H9 (cell line): Measurements from ENCODE around the gene FBLN1. TPM values are rescaled to one million over a fixed set of nuclear protein-coding genes. Genes with fewer than 3 reads are reported as not detected.

Experiments used
- DNase-seq: peaks from one replicate; pipeline ENCODE4 v3.0.0-alpha.2; 2017
- H2AFZ ChIP-seq: one replicate; pipeline ENCODE4 v1.6.1; 2013; ENCODE audit warnings: mild to moderate bottlenecking, low read length, control low read depth, moderate library complexity
- H2AK5ac ChIP-seq: 2 replicates; pipeline ENCODE4 v1.6.1; 2013; ENCODE audit warnings: low read length, control low read depth, mixed read lengths; ENCODE audit not compliant: insufficient read length
- H2BK120ac ChIP-seq: one replicate; pipeline ENCODE4 v1.6.1; 2013; ENCODE audit warnings: low read depth, mild to moderate bottlenecking, low read length, control low read depth, inconsistent platforms; ENCODE audit not compliant: poor library complexity, severe bottlenecking
- H2BK12ac ChIP-seq: 2 replicates; pipeline ENCODE4 v1.6.1; 2013; ENCODE audit warnings: low read length, control low read depth, mixed read lengths, low read depth; ENCODE audit not compliant: insufficient read length
- H2BK15ac ChIP-seq: 2 replicates; pipeline ENCODE4 v1.6.1; 2013; ENCODE audit warnings: low read depth, low read length, control low read depth
- H2BK20ac ChIP-seq: one replicate; pipeline ENCODE4 v1.6.1; 2013; ENCODE audit warnings: low read depth, mild to moderate bottlenecking, low read length, control low read depth, inconsistent platforms; ENCODE audit not compliant: poor library complexity, severe bottlenecking
- H2BK5ac ChIP-seq: 2 replicates; pipeline ENCODE4 v1.6.1; 2013; ENCODE audit warnings: low read length, control low read depth, mixed read lengths; ENCODE audit not compliant: insufficient read length
- H3K14ac ChIP-seq: 2 replicates; pipeline ENCODE4 v1.6.1; 2013; ENCODE audit warnings: low read length, control low read depth; ENCODE audit not compliant: insufficient read depth
- H3K18ac ChIP-seq: 2 replicates; pipeline ENCODE4 v1.6.1; 2013; ENCODE audit warnings: low read depth, mild to moderate bottlenecking, mixed read lengths, low read length, control low read depth; ENCODE audit not compliant: insufficient read length
- H3K23ac ChIP-seq: 2 replicates; pipeline ENCODE4 v1.6.1; 2013; ENCODE audit warnings: low read length, control low read depth, mixed read lengths, low read depth; ENCODE audit not compliant: insufficient read length
- H3K23me2 ChIP-seq: 2 replicates; pipeline ENCODE4 v1.6.1; 2013; ENCODE audit warnings: low read depth, mild to moderate bottlenecking, mixed read lengths, low read length, control low read depth; ENCODE audit not compliant: insufficient read length, poor library complexity, severe bottlenecking
- H3K27ac ChIP-seq: 2 replicates; pipeline ENCODE4 v1.5.1; 2013; ENCODE audit warnings: low read length, control low read depth, mixed read lengths, low read depth; ENCODE audit not compliant: insufficient read length
- H3K27me3 ChIP-seq: 2 replicates; pipeline ENCODE4 v1.6.1; 2013; ENCODE audit warnings: low read length, control low read depth, inconsistent platforms; ENCODE audit not compliant: insufficient read depth
- H3K4ac ChIP-seq: 2 replicates; pipeline ENCODE4 v1.6.1; 2013; ENCODE audit warnings: low read depth, mild to moderate bottlenecking, control low read depth, inconsistent platforms, low read length, moderate library complexity
- H3K4me1 ChIP-seq: 2 replicates; pipeline ENCODE4 v1.6.1; 2013; ENCODE audit warnings: low read length, control low read depth, inconsistent platforms; ENCODE audit not compliant: insufficient read depth
- H3K4me2 ChIP-seq: 2 replicates; pipeline ENCODE4 v1.6.1; 2013; ENCODE audit warnings: low read length, control low read depth, mixed read lengths; ENCODE audit not compliant: insufficient read length, insufficient read depth
- H3K56ac ChIP-seq: 2 replicates; pipeline ENCODE4 v1.6.1; 2013; ENCODE audit warnings: low read depth, mild to moderate bottlenecking, mixed read lengths, low read length, control low read depth; ENCODE audit not compliant: insufficient read length
- H3K79me1 ChIP-seq: 2 replicates; pipeline ENCODE4 v1.6.1; 2013; ENCODE audit warnings: low read depth, mild to moderate bottlenecking, moderate library complexity, low read length, control low read depth, inconsistent platforms; ENCODE audit not compliant: insufficient read depth, poor library complexity, severe bottlenecking
- H3K79me2 ChIP-seq: 2 replicates; pipeline ENCODE4 v1.6.1; 2013; ENCODE audit warnings: low read length, control low read depth, inconsistent platforms; ENCODE audit not compliant: insufficient read depth
- H3K9ac ChIP-seq: 2 replicates; pipeline ENCODE4 v1.6.1; 2013; ENCODE audit warnings: low read length, control low read depth, mixed read lengths; ENCODE audit not compliant: insufficient read length; ENCODE audit errors: extremely low read depth
- H3K9me3 ChIP-seq: one replicate; pipeline ENCODE4 v1.6.1; 2013; ENCODE audit warnings: low read depth, low read length, inconsistent platforms; ENCODE audit not compliant: control insufficient read depth
- H3T11ph ChIP-seq: one replicate; pipeline ENCODE4 v1.6.1; 2013; ENCODE audit warnings: mild to moderate bottlenecking, low read length, control low read depth, inconsistent platforms
- H4K20me1 ChIP-seq: one replicate; pipeline ENCODE4 v1.6.1; 2013; ENCODE audit not compliant: control insufficient read depth, insufficient read length, insufficient read depth
- H4K5ac ChIP-seq: 2 replicates; pipeline ENCODE4 v1.6.1; 2013; ENCODE audit warnings: low read depth, mild to moderate bottlenecking, mixed read lengths, low read length, control low read depth; ENCODE audit not compliant: insufficient read length
- H4K8ac ChIP-seq: replicated peaks from 2 replicates; pipeline ENCODE4 v1.6.1; 2013; ENCODE audit warnings: low read length, control low read depth, mixed read lengths, low read depth; ENCODE audit not compliant: insufficient read length
- H4K91ac ChIP-seq: 2 replicates; pipeline ENCODE4 v1.6.1; 2013; ENCODE audit warnings: low read depth, mild to moderate bottlenecking, moderate library complexity, mixed read lengths, low read length, control low read depth; ENCODE audit not compliant: insufficient read length
- H3K27ac Mint-ChIP-seq, 3 experiments: 2 replicates in 2 of 3; 3 replicates in 1 of 3; pipeline ENCODE4 v1.8.0; 2020 to 2021; ENCODE audit warnings: mixed read lengths in 3 of 3, mild to moderate bottlenecking in 1 of 3, moderate library complexity in 1 of 3
- H3K27me3 Mint-ChIP-seq: 2 replicates; pipeline ENCODE4 v1.8.0; 2021; ENCODE audit warnings: low read depth, mild to moderate bottlenecking, moderate library complexity, mixed read lengths
- H3K36me3 Mint-ChIP-seq, 3 experiments: 2 replicates in 2 of 3; 3 replicates in 1 of 3; pipeline ENCODE4 v1.8.0; 2020 to 2021; ENCODE audit warnings: low read depth in 3 of 3, mixed read lengths in 3 of 3; ENCODE audit not compliant: insufficient read depth in 1 of 3
- H3K4me1 Mint-ChIP-seq, 2 experiments: 2 replicates each; pipeline ENCODE4 v1.8.0; 2020; ENCODE audit warnings: mixed read lengths in 2 of 2
- H3K4me3 Mint-ChIP-seq, 2 experiments: 2 replicates in 1 of 2; 3 replicates in 1 of 2; pipeline ENCODE4 v1.8.0; 2020 to 2021; ENCODE audit warnings: mild to moderate bottlenecking in 2 of 2, mixed read lengths in 2 of 2, moderate library complexity in 1 of 2
- H3K9me3 Mint-ChIP-seq, 2 experiments: 2 replicates in 1 of 2; 3 replicates in 1 of 2; pipeline ENCODE4 v1.8.0; 2020; ENCODE audit warnings: mild to moderate bottlenecking in 2 of 2, mixed read lengths in 2 of 2, moderate library complexity in 1 of 2
- CTCF ChIP-seq: fragments of 200-600 bp; sonication (generic); conservative IDR thresholded peaks from 3 replicates; pipeline ENCODE4 v1.8.0; 2021; ENCODE audit warnings: antibody characterized with exemption, mild to moderate bottlenecking
- WGBS: extraction: QIAGEN DNeasy Blood & Tissue Kit; methylation state at CpG from one replicate; pipeline ENCODE4 v1.1.7; 2013; ENCODE audit warnings: missing lambda C conversion rate, low lambda C conversion rate, mixed read lengths; ENCODE audit not compliant: insufficient read length; ENCODE audit errors: extremely low coverage; 5-methylcytosine and 5-hydroxymethylcytosine counted together
- total RNA-seq: library from RNA; stranded (reverse); gene quantifications from 2 replicates; pipeline ENCODE4 v1.2.1, GENCODE V29; 2021

Gene FBLN1
- total RNA-seq, 1 experiment from 2014 or later, result 140 TPM

- H3K23ac ChIP-seq, result no peak overlapping the region
- no peaks in the 10 kb centered on the region for H4K20me1 ChIP-seq
- H2BK120ac ChIP-seq, result no peak overlapping the region
- no peak overlapping the region for H3K18ac ChIP-seq
- Mint-ChIP-seq H3K27me3 (peaks cover 4% of the 10 kb centered on the region), H3K27ac (no peak overlapping the region), H3K4me1 (peaks cover 10% of the 10 kb centered on the region in 2 experiments), H3K9me3 (no peaks in the 10 kb centered on the region; a peak in 1 of 5 replicates), H3K4me3 (no peak overlapping the region), H3K36me3 (no peaks in the 10 kb centered on the region)
- no peak overlapping the region for H2AFZ ChIP-seq
- no peak for TF ChIP-seq CTCF
- H3K56ac ChIP-seq, result no peak overlapping the region
- H3K4me2 ChIP-seq, result no peak overlapping the region
- H2AK5ac ChIP-seq, result no peak overlapping the region
- H4K5ac ChIP-seq, result no peak overlapping the region
- no CpG with 5 or more reads among the region's 6 CpGs for WGBS
- H3K4me1 ChIP-seq, result no peaks in the 10 kb centered on the region
- no peak overlapping the region for H2BK5ac ChIP-seq
- no peak overlapping the region for H2BK15ac ChIP-seq
- no peaks in the 10 kb centered on the region for H3K79me2 ChIP-seq
- no peaks in the 10 kb centered on the region for H3K23me2 ChIP-seq
- no peak overlapping the region for H4K91ac ChIP-seq
- no peak overlapping the region for H3K27ac ChIP-seq
- no peak overlapping the region for H3K4ac ChIP-seq
- DNase-seq, result no peak
- no peak overlapping the region for H3T11ph ChIP-seq
- no peak overlapping the region for H2BK12ac ChIP-seq
- no peak overlapping the region for H4K8ac ChIP-seq
- no peak overlapping the region for H2BK20ac ChIP-seq
- H3K9me3 ChIP-seq, result no peaks in the 10 kb centered on the region
- no peaks in the 10 kb centered on the region for H3K79me1 ChIP-seq
- H3K27me3 ChIP-seq, result no peaks in the 10 kb centered on the region
- no peak overlapping the region; the same call in 1 of the 2 replicates for H3K14ac ChIP-seq
- no peak overlapping the region for H3K9ac ChIP-seq
Measured at GRCh38 chr22:45476814-45477213, 25.9 kb upstream of the FBLN1 start.
